Measurements from ENCODE around the gene KRTAP5-9.
"Not testable (repeated sequence)": the region's sequence is repeated elsewhere in the genome, so short reads cannot be mapped to it uniquely, and the experiment has no call there.

Gene KRTAP5-9

DNA sequence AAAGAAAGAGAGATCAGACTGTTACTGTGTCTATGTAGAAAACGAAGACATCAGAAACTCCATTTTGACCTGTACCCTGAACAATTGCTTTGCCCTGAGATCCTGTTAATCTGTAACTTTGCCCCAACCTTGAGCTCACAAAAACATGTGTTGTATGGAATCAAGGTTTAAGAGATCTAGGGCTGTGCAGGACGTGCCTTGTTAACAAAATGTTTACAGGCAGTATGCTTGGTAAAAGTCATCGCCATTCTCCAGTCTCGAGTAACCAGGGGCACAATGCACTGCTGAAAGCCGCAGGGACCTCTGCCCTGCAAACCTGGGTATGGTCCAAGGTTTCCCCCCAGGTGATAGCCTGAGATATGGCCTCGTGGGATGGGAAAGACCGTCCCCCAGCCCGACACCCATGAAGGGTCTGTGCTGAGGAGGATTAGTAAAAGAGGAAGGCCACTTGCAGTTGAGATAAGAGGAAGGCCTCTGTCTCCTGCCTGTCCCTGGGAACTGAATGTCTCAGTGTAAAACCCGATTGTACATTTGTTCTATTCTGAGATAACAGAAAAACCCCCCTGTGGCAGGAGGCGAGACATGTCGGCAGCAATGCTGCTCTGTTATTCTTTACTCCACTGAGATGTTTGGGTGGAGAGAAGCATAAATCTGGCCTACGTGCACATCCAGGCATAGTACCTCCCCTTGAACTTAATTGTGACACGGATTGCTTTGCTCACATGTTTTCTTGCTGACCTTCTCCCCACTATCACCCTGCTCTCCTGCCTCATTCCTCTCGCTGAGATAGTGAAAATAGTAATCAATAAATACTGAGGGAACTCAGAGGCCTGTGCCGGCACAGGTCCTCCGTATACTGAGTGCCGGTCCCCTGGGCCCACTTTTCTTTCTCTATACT is 13.3 kb upstream of the KRTAP5-9 start:
- not testable (repeated sequence) for DNase-seq

DNA sequence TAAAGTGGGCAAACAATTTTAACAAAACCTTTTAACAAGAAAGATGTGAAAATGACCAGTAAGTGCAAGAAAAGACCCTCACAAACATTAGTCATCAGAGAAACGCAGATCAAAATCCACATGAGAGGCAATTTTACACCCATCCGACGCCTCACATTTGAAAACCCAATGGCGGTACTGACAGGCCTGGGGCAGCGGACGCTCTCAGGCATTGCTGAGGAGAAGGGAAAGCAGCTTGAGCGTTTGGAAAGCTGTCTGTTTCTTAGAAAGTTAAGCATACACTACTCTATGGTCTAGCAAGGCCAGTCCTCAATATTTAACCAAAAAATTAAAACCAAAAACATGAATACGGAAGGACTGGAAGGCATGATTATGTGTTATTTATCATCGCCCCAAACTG is 12.4 kb upstream of the KRTAP5-9 start:
- no peak for DNase-seq

DNA sequence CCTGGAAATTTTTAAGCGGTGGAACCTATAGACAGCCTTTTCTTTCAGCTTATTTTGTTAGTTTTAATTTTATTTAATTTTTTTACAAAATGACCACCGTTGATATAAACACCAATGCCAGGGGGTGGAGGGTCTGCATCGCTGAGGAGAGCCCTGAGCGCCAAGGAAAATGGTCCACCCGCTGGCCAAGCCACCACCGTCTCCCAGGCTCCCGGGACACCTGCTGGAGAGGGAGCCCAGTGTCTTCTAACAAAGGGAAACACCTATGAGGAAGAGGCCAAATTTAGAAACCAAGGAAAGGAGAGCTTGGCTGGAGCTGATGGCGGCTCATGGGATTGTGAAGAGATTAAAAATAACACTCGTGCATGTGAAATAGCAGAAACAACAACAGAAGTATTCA is 10.7 kb upstream of the KRTAP5-9 start:
- DNase-seq = no peak

DNA sequence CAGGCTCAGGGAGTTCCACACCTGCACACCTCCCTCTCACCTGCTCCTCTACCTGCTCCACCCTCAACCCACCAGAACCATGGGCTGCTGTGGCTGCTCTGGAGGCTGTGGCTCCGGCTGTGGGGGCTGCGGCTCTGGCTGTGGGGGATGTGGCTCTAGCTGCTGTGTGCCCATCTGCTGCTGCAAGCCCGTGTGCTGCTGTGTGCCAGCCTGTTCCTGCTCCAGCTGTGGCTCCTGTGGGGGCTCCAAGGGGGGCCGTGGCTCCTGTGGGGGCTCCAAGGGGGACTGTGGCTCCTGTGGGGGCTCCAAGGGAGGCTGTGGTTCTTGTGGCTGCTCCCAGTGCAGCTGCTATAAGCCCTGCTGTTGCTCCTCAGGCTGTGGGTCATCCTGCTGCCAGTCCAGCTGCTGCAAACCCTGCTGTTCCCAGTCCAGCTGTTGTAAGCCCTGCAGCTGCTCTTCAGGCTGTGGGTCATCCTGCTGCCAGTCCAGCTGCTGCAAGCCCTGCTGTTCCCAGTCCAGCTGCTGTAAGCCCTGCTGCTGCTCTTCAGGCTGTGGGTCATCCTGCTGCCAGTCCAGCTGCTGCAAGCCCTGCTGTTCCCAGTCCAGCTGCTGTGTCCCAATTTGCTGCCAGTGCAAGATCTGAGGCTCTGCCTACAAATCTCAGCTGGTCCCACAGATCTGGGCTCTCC is 10.1 kb upstream of the KRTAP5-9 start, which contains the start of gene KRTAP5-8:
TSS of gene KRTAP5-8 (plus strand) at position 49 of the 689 bp plus-strand sequence. CDS start at position 80, 31 bp downstream.
- DNase-seq = not testable (repeated sequence)

DNA sequence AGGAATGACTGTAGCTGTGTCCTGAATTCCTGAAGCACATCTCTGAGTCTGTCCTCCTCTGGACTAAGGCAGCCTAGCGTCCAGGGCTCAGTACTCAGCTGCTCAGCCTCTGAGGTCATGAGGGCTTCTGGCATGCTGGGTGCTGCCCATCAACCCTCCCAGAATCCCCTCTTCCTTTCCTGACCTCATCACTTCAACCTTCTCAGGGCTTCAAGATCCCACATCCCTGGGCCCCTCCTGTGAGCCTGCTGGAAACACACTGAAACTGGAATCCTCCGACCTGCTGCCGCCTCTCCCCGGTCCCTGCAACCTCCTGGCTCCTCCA is 9.6 kb upstream of the KRTAP5-9 start:
- DNase-seq = no peak

DNA sequence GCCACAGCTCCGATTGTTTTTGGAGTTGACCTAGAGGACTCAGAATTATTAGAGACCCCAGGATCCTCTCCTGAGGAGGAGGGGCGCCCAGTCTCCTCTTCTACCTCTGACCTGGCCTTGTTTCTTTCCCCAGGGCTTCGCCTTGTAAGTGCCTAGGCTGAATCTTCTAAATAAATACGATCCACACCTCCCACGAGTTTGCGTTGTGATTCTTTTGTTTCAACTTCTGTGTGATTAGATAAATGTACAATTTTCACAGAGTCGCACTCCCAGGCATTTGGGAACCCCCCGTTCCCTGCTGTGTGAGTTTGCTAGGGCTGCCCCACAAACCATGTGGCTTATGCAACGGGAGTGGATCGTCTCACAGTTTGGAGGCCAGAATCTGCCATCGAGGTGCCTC is 9.2 kb upstream of the KRTAP5-9 start:
- no peak for DNase-seq

DNA sequence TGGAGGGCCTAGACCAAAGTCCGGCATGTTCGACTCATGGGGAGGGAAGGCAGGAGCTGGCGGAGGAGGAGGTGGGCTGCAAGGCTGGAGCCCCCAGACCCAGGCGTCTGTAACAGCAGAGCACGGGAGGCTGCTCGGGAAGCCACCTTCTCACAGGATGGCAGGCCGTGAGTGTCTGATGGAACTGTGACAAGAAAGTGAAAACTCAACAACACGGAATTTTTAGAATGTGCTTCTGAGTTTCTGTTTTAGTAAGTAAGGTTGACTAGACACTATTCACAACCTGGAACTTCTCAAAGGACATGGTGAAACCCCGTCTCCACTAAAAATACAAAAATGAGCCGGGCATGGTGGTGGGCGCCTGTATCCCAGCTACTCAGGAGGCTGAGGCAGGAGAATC is 8.2 kb upstream of the KRTAP5-9 start:
- DNase-seq = not testable (repeated sequence)

DNA sequence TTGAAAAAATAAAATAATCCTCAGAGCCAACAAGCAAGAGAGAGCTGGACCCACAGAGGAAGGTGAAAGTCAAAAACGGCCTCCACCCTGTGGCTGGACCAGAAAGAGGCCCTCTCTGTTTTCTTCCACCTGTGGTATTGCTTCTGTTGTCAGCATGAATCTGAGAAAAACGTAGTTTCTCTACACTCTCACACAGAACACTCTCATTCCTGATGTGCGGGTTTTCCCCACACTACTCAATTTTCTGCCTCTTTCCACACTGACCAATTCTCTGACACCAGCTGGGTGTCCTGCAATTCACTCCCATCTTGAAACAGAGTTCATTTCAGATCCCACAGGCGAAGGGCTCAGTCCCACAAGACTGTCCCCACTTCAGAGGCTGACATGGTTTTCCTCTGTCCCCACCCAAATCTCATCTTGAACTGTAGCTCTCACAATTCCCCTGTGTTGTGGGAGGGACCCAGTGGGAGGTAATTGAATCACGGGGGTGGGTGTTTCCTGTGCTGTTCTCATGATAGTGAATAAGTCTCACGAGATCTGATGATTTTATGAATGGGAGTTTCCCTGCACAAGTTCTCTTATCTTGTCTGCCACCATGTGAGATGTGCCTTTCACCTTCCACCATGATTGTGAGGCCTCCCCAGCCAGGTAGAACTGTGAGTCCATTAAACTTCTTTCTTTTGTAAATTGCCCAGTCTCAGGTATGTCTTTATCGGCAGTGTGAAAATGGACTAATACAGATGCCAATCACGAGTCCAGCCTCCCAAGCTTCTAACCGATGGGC is 7.5 kb upstream of the KRTAP5-9 start:
- not testable (repeated sequence) for DNase-seq

DNA sequence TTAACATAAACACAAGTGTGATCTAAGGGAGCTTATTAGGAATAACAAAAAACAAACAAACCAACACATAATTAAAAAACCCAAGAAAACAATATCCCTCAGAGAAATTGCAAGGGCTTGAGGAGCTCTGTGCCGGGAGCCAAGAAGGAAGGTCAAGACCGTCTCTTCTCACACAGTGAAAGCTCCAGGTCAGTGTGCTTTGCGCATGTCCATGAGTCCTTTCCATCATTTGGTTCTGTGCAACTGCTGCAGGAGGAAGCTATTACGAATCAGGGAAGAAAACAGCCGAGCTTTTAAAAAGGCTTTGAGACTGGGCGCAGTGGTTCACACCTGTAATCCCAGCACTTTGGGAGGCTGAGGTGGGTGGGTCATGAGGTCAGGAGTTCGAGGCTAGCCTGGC is 5.8 kb upstream of the KRTAP5-9 start:
- DNase-seq = no peak

DNA sequence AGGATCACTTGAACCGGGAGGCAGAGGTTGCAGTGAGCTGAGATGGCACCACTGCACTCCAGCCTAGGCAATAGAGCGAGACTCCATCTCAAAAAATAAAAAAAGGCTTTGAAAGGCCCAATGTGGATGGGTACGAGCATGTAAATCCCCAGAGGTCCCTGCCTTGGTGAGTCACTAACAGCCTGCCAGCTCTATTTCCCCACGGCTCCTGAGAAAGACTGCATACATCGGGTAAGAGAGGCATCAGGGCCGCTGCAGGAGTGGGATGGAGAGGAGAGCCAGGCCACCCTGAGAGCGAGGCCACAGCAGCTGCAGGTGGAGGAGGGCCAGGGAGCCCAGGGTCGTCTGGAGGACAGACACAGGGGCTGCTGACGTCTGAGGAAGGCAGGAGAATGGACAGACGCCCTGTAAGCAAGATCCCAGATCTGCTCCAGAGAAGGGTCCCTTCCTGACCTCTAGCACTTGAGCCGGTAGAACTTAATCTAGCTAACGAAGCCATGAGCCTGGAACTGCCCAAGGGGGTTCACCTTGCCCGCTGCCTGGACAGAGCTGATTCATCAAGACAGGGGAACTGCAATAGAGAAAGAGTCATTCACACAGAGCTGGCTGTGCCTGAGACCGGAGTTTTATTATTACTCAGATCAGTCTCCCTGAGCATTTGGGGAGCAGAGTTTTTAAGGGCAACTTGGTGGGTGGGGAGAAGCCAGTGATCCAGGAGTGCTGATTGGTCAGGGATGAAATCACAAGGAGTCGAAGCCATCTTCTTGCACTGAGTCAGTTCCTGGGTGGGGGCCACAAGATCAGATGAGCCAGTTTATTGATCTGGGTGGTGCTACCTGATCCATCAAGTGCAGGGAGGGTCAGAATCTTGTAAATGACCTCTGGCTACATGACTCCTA is 5.1 kb upstream of the KRTAP5-9 start:
- DNase-seq = no peak

DNA sequence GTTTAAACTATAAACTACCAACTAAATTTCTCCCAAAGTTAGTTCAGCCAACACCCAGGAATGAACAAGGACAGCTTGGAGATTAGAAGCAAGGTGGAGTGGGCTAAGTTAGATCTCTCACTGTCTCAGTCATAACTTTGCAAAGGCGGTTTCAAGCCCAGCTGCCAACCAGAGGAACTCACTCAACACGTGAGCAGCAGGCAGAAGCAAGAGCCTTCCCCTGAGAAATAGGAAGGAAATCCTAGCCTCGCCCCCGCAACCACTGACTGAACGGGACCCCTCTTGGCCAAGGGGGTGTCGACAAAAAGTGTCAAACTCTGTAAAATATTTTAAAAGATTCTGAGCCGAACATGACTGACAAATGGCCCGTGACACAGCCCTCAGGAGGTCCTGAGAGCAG is 4.4 kb upstream of the KRTAP5-9 start:
- DNase-seq = no peak

DNA sequence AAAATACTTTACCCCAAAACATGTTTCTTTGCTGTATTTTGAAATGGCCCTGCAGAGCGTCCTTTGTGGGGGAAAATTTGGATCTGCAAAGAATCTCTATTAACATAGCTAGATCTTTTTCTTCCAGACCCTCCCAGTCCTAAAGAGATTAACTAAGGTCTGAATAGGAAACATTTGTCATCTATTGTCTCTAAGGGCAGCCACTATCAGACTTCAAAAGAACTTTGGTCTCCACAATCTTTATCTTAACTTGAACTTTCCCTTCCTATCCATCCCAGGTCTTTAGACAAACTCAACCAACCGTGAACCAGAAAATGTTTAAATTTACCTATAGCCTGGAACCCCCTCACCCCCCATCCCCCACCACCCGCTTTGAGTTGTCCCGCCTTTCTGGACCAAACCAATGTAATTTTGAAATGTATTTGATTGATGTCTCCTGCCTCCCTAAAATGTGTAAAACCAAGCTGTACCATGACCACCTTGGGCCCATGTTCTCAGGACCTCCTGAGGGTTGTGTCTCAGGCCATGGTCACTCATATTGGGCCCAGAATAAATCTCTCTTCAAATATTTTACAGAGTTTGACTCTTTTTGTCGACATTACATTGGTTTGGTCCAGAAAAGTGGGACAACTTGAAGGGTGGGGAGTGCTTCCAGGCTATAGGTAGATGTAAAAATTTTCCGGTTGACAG is 3.5 kb upstream of the KRTAP5-9 start:
- no peak for DNase-seq

DNA sequence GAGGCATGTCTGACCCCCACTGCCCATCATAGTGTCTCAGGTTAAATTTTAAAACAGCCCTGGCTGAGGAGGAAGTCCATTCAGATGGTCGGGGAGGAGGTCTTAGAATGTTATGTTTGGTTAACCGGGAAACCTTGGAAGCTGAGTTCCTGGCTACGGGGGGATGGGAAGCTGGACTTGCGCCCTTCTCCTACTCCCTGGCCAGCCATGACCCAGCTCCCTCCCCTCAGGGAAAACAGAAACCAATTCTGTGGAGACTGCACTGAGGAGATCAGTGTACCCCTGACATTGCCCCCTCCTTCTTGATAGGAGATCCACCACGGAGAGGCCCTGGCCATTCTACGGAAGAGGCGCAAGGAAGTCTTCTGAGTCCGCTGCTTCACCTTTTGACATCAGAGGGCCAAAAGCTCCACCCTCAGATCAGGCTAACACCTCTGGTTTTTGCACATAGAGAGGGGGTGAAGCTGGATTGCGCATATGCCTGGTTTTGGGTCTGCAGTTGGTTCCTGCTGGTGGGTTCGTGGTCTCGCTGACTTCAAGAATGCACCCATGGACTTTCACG is 2.7 kb upstream of the KRTAP5-9 start:
- DNase-seq = no peak

DNA sequence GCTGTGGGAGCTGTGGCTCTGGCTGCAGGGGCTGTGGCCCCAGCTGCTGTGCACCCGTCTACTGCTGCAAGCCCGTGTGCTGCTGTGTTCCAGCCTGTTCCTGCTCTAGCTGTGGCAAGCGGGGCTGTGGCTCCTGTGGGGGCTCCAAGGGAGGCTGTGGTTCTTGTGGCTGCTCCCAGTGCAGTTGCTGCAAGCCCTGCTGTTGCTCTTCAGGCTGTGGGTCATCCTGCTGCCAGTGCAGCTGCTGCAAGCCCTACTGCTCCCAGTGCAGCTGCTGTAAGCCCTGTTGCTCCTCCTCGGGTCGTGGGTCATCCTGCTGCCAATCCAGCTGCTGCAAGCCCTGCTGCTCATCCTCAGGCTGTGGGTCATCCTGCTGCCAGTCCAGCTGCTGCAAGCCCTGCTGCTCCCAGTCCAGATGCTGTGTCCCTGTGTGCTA is 514 bp downstream of the KRTAP5-9 start:
- DNase-seq = no peak

DNA sequence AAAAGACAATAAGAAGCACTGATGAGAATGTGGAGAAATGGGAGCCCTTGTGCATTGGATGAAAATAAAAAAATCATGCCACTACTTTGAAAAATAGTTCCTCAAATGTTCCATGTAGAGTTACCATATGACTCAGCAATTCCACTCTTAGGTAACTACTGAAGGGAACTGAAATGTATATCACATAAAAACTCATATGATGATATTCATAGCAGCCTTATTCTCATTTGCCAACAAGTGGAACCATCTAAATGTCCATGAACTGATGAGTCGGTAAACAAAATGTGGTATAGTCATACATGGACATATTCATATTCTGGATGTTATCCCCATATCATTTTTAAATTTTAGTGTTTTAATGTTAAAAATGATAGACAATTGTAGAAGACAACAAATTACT is 3.5 kb downstream of the KRTAP5-9 start:
- no peak for DNase-seq

DNA sequence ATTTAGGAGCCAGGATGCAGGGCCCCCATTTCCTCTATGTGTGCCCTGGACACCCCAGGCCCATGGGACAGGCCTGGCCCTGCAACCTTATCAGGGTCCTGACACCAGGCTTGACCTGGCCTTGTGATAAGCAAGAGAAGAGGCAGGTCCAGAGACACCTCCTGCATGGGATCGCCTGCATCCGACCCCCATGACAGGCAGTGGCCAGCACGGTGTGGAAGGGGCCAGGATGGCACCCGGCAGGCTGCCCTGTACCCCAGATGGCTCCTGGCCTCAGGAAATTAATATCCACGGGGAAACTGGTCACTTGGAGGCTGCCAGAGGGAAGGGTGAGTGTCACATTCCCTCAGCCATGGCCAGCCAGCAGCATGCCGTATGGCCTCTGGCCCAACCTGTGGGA is 6.8 kb downstream of the KRTAP5-9 start:
- DNase-seq = no peak

DNA sequence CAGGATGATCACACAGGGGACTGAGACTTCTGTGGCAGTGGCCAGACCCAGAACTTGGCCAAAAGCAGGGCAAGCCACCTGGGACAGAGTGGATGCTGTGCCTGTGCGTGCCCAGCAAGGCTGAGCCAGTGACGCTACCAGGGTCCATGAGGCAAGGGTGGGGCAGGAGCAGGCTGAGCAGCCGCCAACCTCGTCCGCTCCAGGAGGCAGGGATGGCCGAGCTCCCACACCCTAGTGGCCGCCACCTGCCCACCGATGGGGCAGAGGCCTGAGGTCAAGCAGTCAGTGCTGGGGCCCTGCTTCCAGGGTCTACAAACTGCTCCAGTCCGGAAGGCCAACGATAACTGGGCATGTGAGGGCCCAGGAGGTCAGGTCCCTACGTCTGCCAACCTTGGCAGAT is 7.3 kb downstream of the KRTAP5-9 start:
- no peak for DNase-seq

DNA sequence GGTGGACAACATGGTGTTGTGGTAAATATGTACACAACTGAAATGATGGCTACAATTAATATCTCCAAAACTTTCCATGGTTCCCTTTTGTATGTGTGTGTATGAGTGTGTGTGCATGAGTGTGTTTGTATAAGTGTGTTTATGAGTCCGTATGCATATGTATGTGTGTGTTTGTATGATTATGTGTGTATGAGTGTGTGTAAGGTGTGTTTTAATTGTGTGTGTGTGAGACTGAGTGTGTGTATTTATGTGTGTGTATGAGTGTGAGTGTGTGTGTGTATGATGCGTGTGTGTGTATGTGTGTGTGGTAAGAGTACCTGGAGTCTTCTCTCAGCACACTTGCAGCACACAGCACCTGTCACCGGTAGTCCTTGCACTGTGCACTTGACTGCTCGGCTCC is 7.8 kb downstream of the KRTAP5-9 start:
- DNase-seq = no peak

DNA sequence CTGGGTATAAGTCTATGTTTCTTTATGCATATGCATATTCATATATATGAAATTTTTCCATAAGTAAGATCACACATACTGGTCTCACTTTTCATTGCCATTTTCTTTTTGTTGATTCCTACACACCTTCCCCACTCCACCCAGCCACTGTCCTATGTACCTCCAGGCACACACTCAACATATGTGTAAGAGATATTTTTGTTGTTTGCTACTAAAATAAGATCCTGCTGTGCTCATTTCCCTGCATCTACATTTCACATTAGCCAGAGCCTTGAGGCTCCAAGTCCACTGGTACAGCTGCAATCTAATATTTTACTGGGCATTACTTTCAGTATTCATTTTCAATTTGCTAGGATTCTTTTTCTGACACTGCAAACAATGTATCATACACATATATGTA is 9.0 kb downstream of the KRTAP5-9 start:
- no peak for DNase-seq

DNA sequence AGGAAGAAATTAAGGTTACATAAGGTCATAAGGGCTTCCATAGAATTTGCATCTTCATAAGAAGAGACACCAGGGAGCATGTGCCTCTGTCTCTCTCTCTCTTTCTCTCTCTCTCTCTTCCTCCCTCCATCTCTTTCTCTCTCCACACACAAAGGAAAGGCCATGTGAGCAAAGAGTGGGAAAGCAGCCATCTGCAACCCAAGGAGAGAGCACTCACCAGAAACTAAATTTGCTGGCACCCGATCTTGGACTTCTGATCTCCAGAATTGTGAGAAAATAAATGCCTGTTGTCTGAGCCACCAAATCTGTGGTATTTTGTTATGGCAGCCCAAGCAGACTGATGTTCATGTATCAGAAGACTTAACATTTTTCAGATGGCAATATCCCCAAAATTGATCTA is 10.8 kb downstream of the KRTAP5-9 start:
- DNase-seq = no peak

DNA sequence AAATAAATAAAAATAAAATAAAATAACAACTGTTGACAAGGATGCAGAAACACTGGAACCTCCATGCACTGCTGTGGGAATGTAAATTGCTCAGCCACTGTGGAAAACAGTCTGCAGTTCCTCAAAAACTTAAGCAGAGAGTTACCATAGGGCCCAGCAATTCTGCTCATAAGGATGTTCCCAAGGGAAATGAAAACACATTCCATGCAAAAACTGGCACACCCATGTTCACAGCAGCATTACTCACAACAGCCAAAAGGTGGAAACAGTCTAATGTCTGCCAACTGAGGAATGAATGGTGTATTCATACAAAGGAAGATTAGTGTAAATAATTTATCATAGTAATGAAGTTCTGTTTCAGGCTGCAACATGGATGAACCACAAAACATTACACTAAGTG is 13.9 kb downstream of the KRTAP5-9 start:
- no peak for DNase-seq

DNA sequence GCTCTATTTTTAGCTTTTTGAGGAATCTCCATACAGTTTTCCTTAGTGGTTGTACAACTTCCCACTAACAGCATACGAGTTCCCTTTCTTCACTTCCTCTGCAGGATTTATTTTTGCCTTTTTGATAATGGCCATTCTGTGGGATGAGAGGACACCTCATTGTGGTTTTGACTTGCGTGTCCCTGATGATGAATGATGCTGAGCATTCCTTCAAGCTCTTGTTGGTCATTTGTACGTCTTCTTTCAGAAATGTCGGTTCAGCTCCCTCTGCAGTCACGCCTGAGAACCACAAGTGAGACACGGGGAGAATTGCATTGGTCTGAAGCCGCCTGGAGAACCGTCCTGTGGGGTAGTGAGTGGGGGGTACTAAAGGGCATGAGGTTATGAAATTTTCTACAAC is 15.2 kb downstream of the KRTAP5-9 start:
- DNase-seq = no peak

All from NCI-H1105 treated with DMSO at 0.1 percent for 48 hours (cell line).